ENCODE data around the gene TFIP11. TPM values are rescaled to one million over a fixed set of nuclear protein-coding genes. Genes with fewer than 3 reads are reported as not detected.

Gene TFIP11
- polyA plus RNA-seq, 2 of the 4 experiments (the other 2 are of a cell fraction), result 21.1 to 28.8 TPM

DNA sequence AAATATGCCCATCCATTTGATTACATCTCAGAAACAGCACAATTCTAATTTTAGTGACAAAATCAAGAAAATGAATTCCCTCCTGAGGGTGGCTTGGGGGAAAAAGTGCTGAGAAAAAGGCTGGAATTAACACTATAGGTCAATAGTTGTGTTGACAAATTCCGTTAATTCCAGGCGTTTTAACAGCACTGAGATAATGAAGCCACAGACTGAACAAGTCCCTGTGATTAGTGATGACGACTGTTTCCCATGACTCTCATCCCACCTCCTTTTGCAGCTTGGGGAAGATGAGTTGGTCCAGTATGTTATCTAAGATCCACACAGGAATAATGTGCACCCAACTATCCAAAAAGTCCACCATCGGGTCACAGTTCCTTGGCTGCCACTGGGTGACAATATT, 15.8 kb downstream of the TFIP11 start:
- FAIRE-seq, result no peak
- CTCF ChIA-PET, result interaction anchor here (0.8 to 1.9 kb wide), 3 partner anchors 10 to 169 kb away, joined by 3 to 5 read pairs (median 3); no protein-coding TSS in a partner anchor

DNA sequence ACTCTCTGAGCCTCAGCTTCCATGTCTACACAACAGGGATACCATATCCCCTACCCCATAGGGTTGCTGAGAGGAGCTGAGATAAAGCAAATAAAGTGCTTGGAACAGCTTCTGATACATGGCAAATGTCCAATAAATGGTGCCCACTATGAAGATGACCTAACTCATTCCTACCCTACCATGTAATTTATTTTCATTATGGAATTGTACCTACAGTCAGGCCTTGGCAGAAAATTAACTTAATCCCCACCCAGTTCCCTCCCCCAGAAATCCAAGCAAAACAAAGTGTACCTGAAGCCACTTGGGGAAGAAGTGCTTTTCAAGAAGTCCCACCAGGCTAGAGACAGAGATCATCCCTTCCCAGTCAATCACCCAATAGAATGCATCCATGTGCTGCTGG, 17.8 kb downstream of the TFIP11 start:
- POLR2A ChIA-PET, result interaction anchor here (0.9 to 1.0 kb wide), 2 partner anchors 10 to 12 kb away, joined by 3 to 4 read pairs; no protein-coding TSS in a partner anchor
- H3K27ac ChIP-seq, result no peak overlapping the region
- no peaks in the 10 kb centered on the region for H3K4me1 ChIP-seq
- DNase-seq (ENCODE audit: low read depth in 1 of 2, low spot score in 1 of 2) (no peak), FAIRE-seq (no peak), ATAC-seq (no peak)
- TF ChIP-seq, protein P1, sequence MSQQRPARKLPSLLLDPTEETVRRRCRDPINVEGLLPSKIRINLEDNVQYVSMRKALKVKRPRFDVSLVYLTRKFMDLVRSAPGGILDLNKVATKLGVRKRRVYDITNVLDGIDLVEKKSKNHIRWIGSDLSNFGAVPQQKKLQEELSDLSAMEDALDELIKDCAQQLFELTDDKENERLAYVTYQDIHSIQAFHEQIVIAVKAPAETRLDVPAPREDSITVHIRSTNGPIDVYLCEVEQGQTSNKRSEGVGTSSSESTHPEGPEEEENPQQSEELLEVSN (IDR thresholded peaks at IDR 0.05; ENCODE audit: borderline replicate concordance, low read depth), result no peak
- TF ChIP-seq NPAS2 (CRISPR knock-in tag; IDR thresholded peaks at IDR 0.05; ENCODE audit: borderline replicate concordance) (no peak), HDAC2 (IDR thresholded peaks at IDR 0.05) (no peak), EHF (CRISPR knock-in tag; IDR thresholded peaks at IDR 0.05) (no peak), NR3C1 (IDR thresholded peaks at IDR 0.05) (no peak), CHD4 (IDR thresholded peaks at IDR 0.05; ENCODE audit: borderline replicate concordance) (no peak), SMC3 (IDR thresholded peaks at IDR 0.05) (no peak), ZNF302 (CRISPR knock-in tag; IDR thresholded peaks at IDR 0.05) (no peak), JUN (IDR thresholded peaks at IDR 0.05) (no peak), ZFP36 (IDR thresholded peaks at IDR 0.05; ENCODE audit: borderline replicate concordance, partially characterized antibody) (no peak)
- TF ChIP-seq, protein P2, sequence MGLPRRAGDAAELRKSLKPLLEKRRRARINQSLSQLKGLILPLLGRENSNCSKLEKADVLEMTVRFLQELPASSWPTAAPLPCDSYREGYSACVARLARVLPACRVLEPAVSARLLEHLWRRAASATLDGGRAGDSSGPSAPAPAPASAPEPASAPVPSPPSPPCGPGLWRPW (IDR thresholded peaks at IDR 0.05), result no peak
- CTCF ChIA-PET, result interaction anchor here (0.5 kb wide), 1 partner anchor 95 kb away, joined by 3 read pairs; no protein-coding TSS in a partner anchor
- no peak overlapping the region for H3K4me3 ChIP-seq
- H3K4me2 ChIP-seq, result no peak overlapping the region
- no peaks in the 10 kb centered on the region for H3K9me3 ChIP-seq

More for the DNA sequence above, 15.8 kb downstream of the TFIP11 start:
- POLR2A ChIA-PET, result no interaction called here
- H3K4me1 ChIP-seq, result no peaks in the 10 kb centered on the region
- H3K4me3 ChIP-seq, result no peak overlapping the region
- DNase-seq (ENCODE audit: low read depth in 1 of 2, low spot score in 1 of 2), result no peak
- TF ChIP-seq SREBF2 (IDR thresholded peaks at IDR 0.05), result no peak
- TF ChIP-seq, protein P2 (IDR thresholded peaks at IDR 0.05), result no peak
- no peaks in the 10 kb centered on the region for H3K9me3 ChIP-seq
- H3K27ac ChIP-seq, result no peak overlapping the region
- 88% methylated on average over 4 of the region's 4 CpGs for WGBS (ENCODE audit: missing lambda C conversion rate)
- ATAC-seq, result no peak
- no peak overlapping the region for H3K4me2 ChIP-seq

DNA sequence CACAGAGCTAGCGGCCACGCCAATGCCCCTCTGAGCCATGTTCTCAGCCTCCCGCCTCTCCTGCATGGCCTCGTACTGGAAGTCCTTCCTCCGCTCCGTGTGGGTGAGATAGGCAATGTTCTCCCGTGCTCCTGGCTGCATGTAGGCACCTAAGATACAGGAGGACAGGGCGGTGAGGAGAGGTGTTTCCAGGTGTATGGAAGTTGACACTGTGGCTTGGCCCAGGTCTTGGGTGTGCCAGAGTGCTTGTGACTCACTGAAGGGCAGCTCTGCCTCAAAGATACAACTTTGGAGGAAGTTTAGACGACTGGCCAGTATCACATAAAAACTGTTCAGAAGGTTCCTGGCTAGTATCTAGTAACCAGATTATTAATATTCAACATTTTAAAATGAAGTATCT, 20.1 kb downstream of the TFIP11 start:
- TF ChIP-seq, protein P3, sequence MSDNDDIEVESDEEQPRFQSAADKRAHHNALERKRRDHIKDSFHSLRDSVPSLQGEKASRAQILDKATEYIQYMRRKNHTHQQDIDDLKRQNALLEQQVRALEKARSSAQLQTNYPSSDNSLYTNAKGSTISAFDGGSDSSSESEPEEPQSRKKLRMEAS (IDR thresholded peaks at IDR 0.05), result no peak
- TF ChIP-seq GATA3 (IDR thresholded peaks at IDR 0.05; ENCODE audit: borderline replicate concordance) (no peak), ESRRA (IDR thresholded peaks at IDR 0.05; ENCODE audit: borderline replicate concordance, low read length) (no peak), PHF8 (IDR thresholded peaks at IDR 0.05; ENCODE audit: borderline replicate concordance, low read depth) (no peak), HOXB5 (CRISPR knock-in tag; IDR thresholded peaks at IDR 0.05) (no peak), JUN (IDR thresholded peaks at IDR 0.05) (no peak), SMC3 (IDR thresholded peaks at IDR 0.05) (no peak), JUNB (IDR thresholded peaks at IDR 0.05) (no peak), NR3C1 (IDR thresholded peaks at IDR 0.05) (no peak), RCOR1 (IDR thresholded peaks at IDR 0.05; ENCODE audit: low read depth, low read length) (no peak), TP53 (CRISPR knock-in tag; IDR thresholded peaks at IDR 0.05) (no peak), SREBF2 (IDR thresholded peaks at IDR 0.05) (no peak), HOXA7 (CRISPR knock-in tag; IDR thresholded peaks at IDR 0.05) (no peak), MAZ (IDR thresholded peaks at IDR 0.05; ENCODE audit: borderline replicate concordance, low read depth, low read length) (no peak), NFE2L2 (conservative IDR thresholded peaks at IDR 0.05; ENCODE audit: low read length) (no peak)
- TF ChIP-seq, protein P1 (IDR thresholded peaks at IDR 0.05; ENCODE audit: borderline replicate concordance, low read depth), result no peak
- 89% methylated on average over 7 of the region's 9 CpGs for WGBS (ENCODE audit: missing lambda C conversion rate)
- ATAC-seq (no peak), DNase-seq (ENCODE audit: low read depth in 1 of 2, low spot score in 1 of 2) (no peak), FAIRE-seq (no peak)
- no peak overlapping the region for H3K27ac ChIP-seq
- H3K4me3 ChIP-seq, result no peak overlapping the region
- no peaks in the 10 kb centered on the region for H3K9me3 ChIP-seq
- CTCF ChIA-PET, result interaction anchor here (1.3 to 1.6 kb wide), 3 partner anchors 9 to 126 kb away, joined by 3 to 8 read pairs (median 3); partner anchors contain the start of genes HPS4 and SRRD
- POLR2A ChIA-PET, result interaction anchor here (1.9 kb wide), 1 partner anchor 9 kb away, joined by 5 read pairs; the partner anchor contains the start of genes HPS4 and SRRD
- H3K4me1 ChIP-seq, result no peaks in the 10 kb centered on the region
- H3K4me2 ChIP-seq, result no peak overlapping the region

Measured in A549 (cell line).